PFSK-1 (cell line): ENCODE data around the gene F7.

Source experiments
- POLR2AphosphoS5 ChIP-seq: IDR thresholded peaks from 2 replicates; pipeline ENCODE4 v1.6.1; 2012; ENCODE audit warnings: low read depth, mild to moderate bottlenecking, control low read depth, low read length, moderate library complexity
- TAF1 ChIP-seq: IDR thresholded peaks from 2 replicates; pipeline ENCODE4 v1.6.1; 2012; ENCODE audit warnings: low read length, control low read depth, borderline replicate concordance; ENCODE audit not compliant: insufficient read depth

DNA sequence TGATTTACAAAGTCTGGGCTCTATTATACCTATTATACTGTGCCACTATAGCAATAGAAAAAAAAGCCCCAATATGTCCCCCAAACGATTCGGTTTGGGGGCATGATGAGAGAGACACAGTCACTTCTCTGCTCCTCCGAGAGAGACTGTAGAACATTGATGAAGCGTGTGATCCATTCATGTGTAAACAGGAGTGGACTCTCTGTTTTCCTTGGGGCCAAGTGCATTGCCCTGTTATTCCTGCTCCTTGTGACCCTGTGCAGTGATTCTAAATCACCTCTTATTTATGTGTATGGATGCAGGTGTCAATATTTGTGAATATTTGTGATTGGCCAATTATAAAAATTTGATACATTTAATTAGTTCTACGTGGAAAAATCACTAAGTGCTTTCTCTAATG is 34.0 kb downstream of the F7 start:
- no peak for TF ChIP-seq POLR2AphosphoS5
- no peak for TF ChIP-seq TAF1
